ENCODE results near the gene EVA1A.

GRCh38 chr2:75564026-75564688 lies 3.4 kb upstream of the EVA1A start:
- TF ChIP-seq CTCF (IDR thresholded peaks at IDR 0.05) (no peak), POLR2A (IDR thresholded peaks at IDR 0.05) (no peak), EP300 (IDR thresholded peaks at IDR 0.05) (no peak)

All from stomach (tissue), 4 donors.